ENCODE measurements around the gene IRAK3. TPM values are rescaled to one million over a fixed set of nuclear protein-coding genes. Genes with fewer than 3 reads are reported as not detected.
"Not testable (repeated sequence)": the region's sequence is repeated elsewhere in the genome, so short reads cannot be mapped to it uniquely, and the experiment has no call there.

Gene IRAK3
- total RNA-seq, 1 donor from 2014 or later: 0.91 TPM

- no peak overlapping the region for H3K4me3 Mint-ChIP-seq (ENCODE audit: low read depth)
- H3K36me3 Mint-ChIP-seq (ENCODE audit: low read depth): peaks cover 65% of the 10 kb centered on the region
- DNase-seq (ENCODE audit: low spot score): no peak
- peaks cover 21% of the 10 kb centered on the region for H3K4me1 Mint-ChIP-seq (ENCODE audit: low read depth)
- no peak overlapping the region for H3K27ac Mint-ChIP-seq
- intact Hi-C loops (cut with micrococcal nuclease): no loop called here
- H3K9me3 Mint-ChIP-seq: peaks cover 9% of the 10 kb centered on the region
- H3K27me3 Mint-ChIP-seq (ENCODE audit: low read depth): no peaks in the 10 kb centered on the region
Observed at GRCh38 chr12:66159123-66159522, 29.9 kb upstream of the IRAK3 start.

- Mint-ChIP-seq H3K27me3 (ENCODE audit: low read depth) (no peaks in the 10 kb centered on the region), H3K4me3 (ENCODE audit: low read depth) (no peak overlapping the region), H3K27ac (no peak overlapping the region), H3K4me1 (ENCODE audit: low read depth) (peaks cover 25% of the 10 kb centered on the region), H3K36me3 (ENCODE audit: low read depth) (peaks cover 77% of the 10 kb centered on the region), H3K9me3 (peaks cover 23% of the 10 kb centered on the region)
- intact Hi-C loops (cut with micrococcal nuclease): no loop called here
- no peak for DNase-seq (ENCODE audit: low spot score)
Observed at GRCh38 chr12:66160704-66161103, 28.3 kb upstream of the IRAK3 start.

GRCh38 chr12:66162701-66163100, 26.3 kb upstream of the IRAK3 start:
- Mint-ChIP-seq H3K27ac (no peak overlapping the region), H3K4me3 (ENCODE audit: low read depth) (no peak overlapping the region), H3K36me3 (ENCODE audit: low read depth) (peaks cover 84% of the 10 kb centered on the region), H3K4me1 (ENCODE audit: low read depth) (peaks cover 31% of the 10 kb centered on the region), H3K9me3 (peaks cover 38% of the 10 kb centered on the region), H3K27me3 (ENCODE audit: low read depth) (no peaks in the 10 kb centered on the region)
- no peak for DNase-seq (ENCODE audit: low spot score)
- intact Hi-C loops (cut with micrococcal nuclease): no loop called here

- DNase-seq (ENCODE audit: low spot score): no peak
- peaks cover 88% of the 10 kb centered on the region for H3K36me3 Mint-ChIP-seq (ENCODE audit: low read depth)
- peaks cover 36% of the 10 kb centered on the region for H3K4me1 Mint-ChIP-seq (ENCODE audit: low read depth)
- intact Hi-C loops (cut with micrococcal nuclease): no loop called here
- H3K9me3 Mint-ChIP-seq: peaks cover 39% of the 10 kb centered on the region
- no peak overlapping the region for H3K4me3 Mint-ChIP-seq (ENCODE audit: low read depth)
- no peak overlapping the region for H3K27ac Mint-ChIP-seq
- H3K27me3 Mint-ChIP-seq (ENCODE audit: low read depth): no peaks in the 10 kb centered on the region
Observed at GRCh38 chr12:66163289-66163688, 25.7 kb upstream of the IRAK3 start.

DNA sequence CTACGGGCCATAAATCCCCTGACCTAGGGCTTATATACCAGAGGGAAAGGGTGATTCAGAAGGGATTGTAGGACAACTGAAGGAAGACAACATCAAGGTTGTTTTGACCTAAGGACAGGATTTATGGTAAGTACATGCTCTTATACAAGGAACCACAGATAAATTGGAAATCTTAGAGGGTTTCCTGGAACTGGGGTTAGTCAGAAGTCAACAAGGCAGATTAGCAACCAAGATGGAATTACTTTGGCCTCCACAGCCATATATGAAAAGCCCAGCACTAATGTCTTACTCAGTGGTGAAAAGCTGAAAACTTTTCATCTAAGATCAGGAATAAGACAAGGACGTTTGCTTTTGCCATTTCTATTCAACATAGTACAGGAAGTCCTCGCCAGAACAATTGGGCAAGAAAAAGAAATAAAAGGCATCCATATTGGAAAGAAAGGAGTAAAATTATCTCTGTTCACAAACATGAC, 24.6 kb upstream of the IRAK3 start:
- no peaks in the 10 kb centered on the region for H3K27me3 Mint-ChIP-seq (ENCODE audit: low read depth)
- H3K4me3 Mint-ChIP-seq (ENCODE audit: low read depth): no peak overlapping the region
- H3K4me1 Mint-ChIP-seq (ENCODE audit: low read depth): peaks cover 35% of the 10 kb centered on the region
- no peak for DNase-seq (ENCODE audit: low spot score)
- intact Hi-C loops (cut with micrococcal nuclease): no loop called here
- H3K36me3 Mint-ChIP-seq (ENCODE audit: low read depth): peaks cover 86% of the 10 kb centered on the region
- peak overlapping the region; percentile 30 for H3K27ac Mint-ChIP-seq
- H3K9me3 Mint-ChIP-seq: peaks cover 39% of the 10 kb centered on the region

- Mint-ChIP-seq H3K9me3 (peaks cover 39% of the 10 kb centered on the region), H3K27ac (no peak overlapping the region), H3K36me3 (ENCODE audit: low read depth) (peaks cover 79% of the 10 kb centered on the region), H3K27me3 (ENCODE audit: low read depth) (no peaks in the 10 kb centered on the region), H3K4me1 (ENCODE audit: low read depth) (peaks cover 31% of the 10 kb centered on the region), H3K4me3 (ENCODE audit: low read depth) (no peak overlapping the region)
- intact Hi-C loops (cut with micrococcal nuclease): no loop called here
- no peak for DNase-seq (ENCODE audit: low spot score)
Observed at GRCh38 chr12:66165141-66165540, 23.9 kb upstream of the IRAK3 start.

- Mint-ChIP-seq H3K4me3 (ENCODE audit: low read depth) (no peak overlapping the region), H3K27me3 (ENCODE audit: low read depth) (no peaks in the 10 kb centered on the region), H3K9me3 (peaks cover 39% of the 10 kb centered on the region), H3K27ac (no peak overlapping the region), H3K36me3 (ENCODE audit: low read depth) (peaks cover 73% of the 10 kb centered on the region), H3K4me1 (ENCODE audit: low read depth) (peaks cover 32% of the 10 kb centered on the region)
- intact Hi-C loops (cut with micrococcal nuclease): no loop called here
- DNase-seq (ENCODE audit: low spot score): no peak
Observed at GRCh38 chr12:66166561-66166960, 22.5 kb upstream of the IRAK3 start.

- H3K4me3 Mint-ChIP-seq (ENCODE audit: low read depth): peak overlapping the region; percentile 91
- H3K36me3 Mint-ChIP-seq (ENCODE audit: low read depth): peaks cover 58% of the 10 kb centered on the region
- intact Hi-C loops (cut with micrococcal nuclease): no loop called here
- H3K27me3 Mint-ChIP-seq (ENCODE audit: low read depth): no peaks in the 10 kb centered on the region
- peak overlapping the region; percentile 99 for H3K27ac Mint-ChIP-seq
- H3K4me1 Mint-ChIP-seq (ENCODE audit: low read depth): peaks cover 32% of the 10 kb centered on the region
- peaks cover 36% of the 10 kb centered on the region for H3K9me3 Mint-ChIP-seq
- DNase-seq (ENCODE audit: low spot score): no peak
Observed at GRCh38 chr12:66168410-66168809, 20.6 kb upstream of the IRAK3 start.

- Mint-ChIP-seq H3K27ac (peak within 1 kb of the TSS; percentile 99), H3K4me3 (ENCODE audit: low read depth) (peak within 1 kb of the TSS; percentile 91), H3K36me3 (ENCODE audit: low read depth) (peaks cover 47% of the 10 kb centered on the region), H3K27me3 (ENCODE audit: low read depth) (no peaks in the 10 kb centered on the region), H3K4me1 (ENCODE audit: low read depth) (peaks cover 24% of the 10 kb centered on the region), H3K9me3 (peaks cover 28% of the 10 kb centered on the region)
- peak; percentile 81 for DNase-seq (ENCODE audit: low spot score)
- intact Hi-C loops (cut with micrococcal nuclease): loop anchor here (1.0 kb wide), 3 partner anchors 39 to 240 kb away; partner anchors contain the start of genes HELB and LLPH
Observed at GRCh38 chr12:66169221-66170170, 19.5 kb upstream of the IRAK3 start, which contains the start of gene TMBIM4. TMBIM4 (minus strand) TSS chr12:66169996; CDS start chr12:66169951, 45 bp downstream.

DNA sequence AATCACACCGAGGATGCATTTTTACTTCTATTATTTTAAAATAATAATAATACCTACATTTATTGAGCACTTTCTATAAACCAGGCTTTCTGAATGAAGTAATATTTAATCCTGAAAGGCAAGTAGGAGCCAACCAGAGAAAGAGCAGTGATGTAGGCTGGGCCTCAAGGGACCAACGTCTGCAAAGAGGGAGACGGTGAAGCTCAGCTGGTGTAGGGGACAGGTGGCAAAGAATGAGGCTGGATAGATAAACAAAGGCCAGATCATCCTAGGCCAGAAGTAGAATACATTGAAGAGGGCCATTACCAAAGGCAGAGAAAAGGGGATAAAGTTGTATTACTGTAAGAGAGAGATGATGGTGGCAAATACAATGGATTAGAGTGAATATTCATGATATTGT, 18.4 kb upstream of the IRAK3 start:
- H3K36me3 Mint-ChIP-seq (ENCODE audit: low read depth): peaks cover 36% of the 10 kb centered on the region
- H3K27ac Mint-ChIP-seq: peak overlapping the region; percentile 99
- no peak for DNase-seq (ENCODE audit: low spot score)
- H3K27me3 Mint-ChIP-seq (ENCODE audit: low read depth): peaks cover 2% of the 10 kb centered on the region
- peaks cover 21% of the 10 kb centered on the region for H3K4me1 Mint-ChIP-seq (ENCODE audit: low read depth)
- peaks cover 16% of the 10 kb centered on the region for H3K9me3 Mint-ChIP-seq
- intact Hi-C loops (cut with micrococcal nuclease): no loop called here
- peak overlapping the region; percentile 91 for H3K4me3 Mint-ChIP-seq (ENCODE audit: low read depth)

DNA sequence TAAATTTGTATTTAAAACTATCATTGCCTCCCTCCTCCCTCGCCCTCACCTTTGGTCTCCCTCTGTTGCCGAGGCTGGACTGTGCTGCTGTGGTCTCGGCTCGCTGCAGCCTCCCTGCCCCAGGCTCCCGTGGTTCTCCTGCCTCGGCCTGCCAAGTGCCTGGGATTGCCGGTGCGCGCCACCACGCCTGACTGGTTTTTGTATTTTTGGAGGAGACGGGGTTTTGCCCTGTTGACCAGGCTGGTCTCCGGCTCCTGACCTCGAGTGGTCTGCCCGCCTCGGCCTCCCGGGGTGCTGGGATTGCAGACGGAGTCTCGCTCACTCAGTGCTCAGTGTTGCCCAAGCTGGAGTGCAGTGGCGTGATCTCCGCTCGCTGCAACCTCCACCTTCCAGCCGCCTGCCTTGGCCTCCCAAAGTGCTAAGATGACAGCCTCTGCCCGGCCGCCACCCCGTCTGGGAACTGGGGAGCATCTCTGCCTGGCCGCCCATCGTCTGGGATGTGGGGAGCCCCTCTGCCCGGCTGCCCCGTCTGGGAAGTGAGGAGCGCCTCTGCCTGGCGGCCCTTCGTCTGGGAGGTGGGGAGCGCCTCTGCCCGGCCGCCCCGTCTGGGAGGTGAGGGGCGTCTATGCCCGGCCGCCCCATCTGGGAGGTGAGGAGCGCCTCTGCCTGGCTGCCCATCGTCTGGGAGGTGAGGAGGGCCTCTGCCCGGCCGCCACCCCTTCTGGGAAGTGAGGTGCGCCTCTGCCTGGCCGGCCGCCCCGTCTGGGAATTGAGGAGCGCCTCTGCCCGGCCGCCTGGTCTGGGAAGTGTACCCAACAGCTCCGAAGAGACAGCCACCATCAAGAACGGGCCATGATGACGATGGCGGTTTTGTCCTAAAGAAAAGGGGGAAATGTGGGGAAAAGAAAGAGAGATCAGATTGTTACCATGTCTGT, 14.4 kb upstream of the IRAK3 start:
- intact Hi-C loops (cut with micrococcal nuclease); DNase-seq (ENCODE audit: low spot score); H3K4me1 Mint-ChIP-seq (ENCODE audit: low read depth); H3K4me3 Mint-ChIP-seq (ENCODE audit: low read depth); H3K9me3 Mint-ChIP-seq; H3K27ac Mint-ChIP-seq; H3K36me3 Mint-ChIP-seq (ENCODE audit: low read depth): not testable (repeated sequence)
- H3K27me3 Mint-ChIP-seq (ENCODE audit: low read depth): peaks cover 30% of the 10 kb centered on the region

DNA sequence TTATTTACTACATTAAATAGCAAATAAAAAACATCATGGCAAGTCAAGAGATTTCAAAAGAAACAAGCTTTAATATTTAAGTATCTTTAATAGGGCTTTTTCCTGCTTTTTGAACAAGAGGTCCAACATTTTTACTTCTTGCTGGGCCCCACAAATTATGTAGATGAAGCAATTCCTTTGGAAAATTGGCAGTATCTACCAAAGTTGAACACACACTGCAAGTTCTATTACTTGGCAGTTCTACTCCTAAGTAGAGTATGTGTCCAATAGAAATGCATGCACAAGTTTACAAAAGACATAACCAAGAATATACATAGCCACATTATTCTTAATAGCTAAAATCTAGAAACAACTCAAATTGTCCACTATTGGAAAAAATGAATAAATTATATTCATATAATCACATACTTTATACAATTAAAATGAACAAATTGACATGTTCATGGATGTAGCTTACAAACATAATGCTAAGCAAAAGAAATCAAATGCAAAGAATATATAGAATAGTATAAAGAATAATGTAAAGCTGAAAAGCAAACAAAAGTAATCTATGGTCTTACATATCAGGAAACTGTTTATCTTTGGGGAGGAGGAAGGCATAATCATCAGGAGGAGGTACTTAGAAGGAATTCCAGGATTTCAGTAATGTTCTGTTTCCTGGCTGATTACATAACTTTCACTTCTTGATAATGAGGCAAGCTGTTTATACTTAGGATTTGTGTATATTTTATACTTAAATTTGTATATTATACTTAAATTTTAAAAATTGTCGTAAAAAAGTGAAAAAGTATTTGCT, 12.7 kb upstream of the IRAK3 start:
- H3K4me3 Mint-ChIP-seq (ENCODE audit: low read depth): no peak overlapping the region
- no peaks in the 10 kb centered on the region for H3K36me3 Mint-ChIP-seq (ENCODE audit: low read depth)
- no peak for DNase-seq (ENCODE audit: low spot score)
- H3K9me3 Mint-ChIP-seq: no peaks in the 10 kb centered on the region
- no peaks in the 10 kb centered on the region for H3K4me1 Mint-ChIP-seq (ENCODE audit: low read depth)
- intact Hi-C loops (cut with micrococcal nuclease): no loop called here
- H3K27me3 Mint-ChIP-seq (ENCODE audit: low read depth): peaks cover 30% of the 10 kb centered on the region
- H3K27ac Mint-ChIP-seq: no peak overlapping the region
